Measurements from ENCODE around the gene RCAN2.

RCAN2 gene

DNA sequence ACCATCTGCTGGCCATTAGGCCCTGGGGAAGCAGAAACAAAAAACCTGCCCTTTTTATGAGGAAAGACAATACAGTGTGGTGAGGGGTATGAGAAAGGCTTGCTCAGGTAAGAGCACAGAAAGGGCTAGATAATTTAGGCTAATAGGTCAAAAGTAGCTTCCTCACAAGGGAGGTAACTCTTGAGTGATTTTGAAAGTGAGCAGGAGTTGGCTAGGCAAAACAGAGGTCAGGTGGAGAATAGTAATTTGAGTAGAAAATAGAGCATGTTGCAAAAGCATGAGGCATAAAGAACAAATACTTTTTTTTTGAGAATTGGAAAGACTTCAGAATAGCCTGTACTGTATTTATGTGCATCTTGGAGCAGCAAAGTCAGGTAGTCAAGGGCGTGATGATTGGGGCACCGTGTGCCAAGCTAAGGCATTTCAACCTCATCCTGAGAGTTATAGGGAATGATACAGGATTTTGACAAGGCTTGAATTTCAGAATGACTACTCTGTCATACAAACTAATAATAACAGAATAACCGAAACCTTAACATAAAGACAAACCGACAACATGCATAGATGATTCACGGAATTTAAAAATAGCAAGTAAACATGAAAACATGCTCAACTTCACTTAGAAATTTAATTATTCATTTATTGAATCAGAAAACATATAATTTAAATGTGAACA lies 197.5 kb downstream of the RCAN2 start:
- DNase-seq (ENCODE audit: low read depth, low spot score): no peak

- DNase-seq (ENCODE audit: low read depth, low spot score): no peak
Measured at GRCh38 chr6:46291880-46292279, 199.4 kb downstream of the RCAN2 start.

- no peak for DNase-seq (ENCODE audit: low read depth, low spot score)
Measured at GRCh38 chr6:46291275-46291633, 200.0 kb downstream of the RCAN2 start.

DNA sequence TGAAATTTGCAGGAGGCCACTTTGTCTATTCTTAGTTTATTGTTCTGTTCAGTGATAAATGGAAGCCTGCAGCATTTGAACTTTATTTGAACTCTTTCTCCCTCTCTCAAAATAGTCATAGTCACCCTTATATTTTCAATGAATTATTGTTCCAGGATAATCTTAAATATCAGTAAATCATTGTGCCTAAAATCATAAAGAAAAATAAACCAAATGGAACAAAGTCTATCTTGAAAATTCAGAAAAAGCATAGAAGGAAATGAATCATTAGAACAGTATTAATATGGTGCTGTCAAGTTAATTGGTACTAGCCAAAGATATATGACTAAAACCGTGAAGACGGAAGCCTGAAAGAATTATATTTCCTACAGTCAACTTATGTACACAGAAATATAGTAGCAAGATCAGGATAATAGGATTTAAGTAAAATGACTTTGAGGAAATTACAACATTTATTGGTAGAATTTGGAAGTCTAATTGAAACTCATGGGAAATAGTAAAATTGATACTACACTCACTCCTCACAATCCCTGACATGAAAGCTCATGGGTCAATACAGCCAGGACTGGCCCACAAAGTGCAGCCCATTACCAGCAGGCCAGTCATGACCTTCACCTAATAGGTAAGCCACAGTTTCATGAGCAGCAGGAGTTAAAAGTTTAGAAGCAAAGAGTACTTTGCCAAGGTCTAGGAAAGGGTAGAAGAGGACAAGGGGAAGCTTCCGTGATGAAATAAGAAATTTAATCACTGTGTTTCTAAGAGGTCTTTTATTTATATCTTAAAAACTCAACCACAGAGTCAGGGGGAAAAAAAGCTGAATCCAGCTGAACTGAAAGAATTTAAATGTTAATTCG lies 200.6 kb downstream of the RCAN2 start:
- DNase-seq (ENCODE audit: low read depth, low spot score): no peak

GRCh38 chr6:46289898-46290297 lies 201.4 kb downstream of the RCAN2 start:
- no peak for DNase-seq (ENCODE audit: low read depth, low spot score)

- DNase-seq (ENCODE audit: low read depth, low spot score): no peak
Measured at GRCh38 chr6:46288835-46289234, 202.4 kb downstream of the RCAN2 start.

DNA sequence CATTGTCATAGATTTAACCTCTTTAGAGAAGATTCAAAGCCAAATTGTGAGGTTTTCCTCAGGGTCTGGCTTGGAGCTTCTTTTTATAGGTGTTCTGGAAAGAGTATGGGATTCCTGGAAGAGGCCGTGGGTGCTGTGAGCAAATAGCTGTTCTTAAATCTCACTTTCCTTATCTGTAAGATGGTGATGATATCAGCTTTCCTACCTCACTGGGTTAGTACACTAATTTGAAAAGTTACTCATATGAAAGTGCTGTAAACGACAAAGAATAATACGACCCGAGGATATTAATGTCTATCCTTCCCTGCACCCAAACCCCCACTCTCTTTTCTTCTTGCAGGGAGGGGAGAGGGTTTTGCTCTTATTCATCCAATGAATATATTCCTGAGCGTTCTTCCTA lies 203.6 kb downstream of the RCAN2 start:
- DNase-seq (ENCODE audit: low read depth, low spot score): no peak

GRCh38 chr6:46287043-46287442 lies 204.2 kb downstream of the RCAN2 start:
- no peak for DNase-seq (ENCODE audit: low read depth, low spot score)

DNA sequence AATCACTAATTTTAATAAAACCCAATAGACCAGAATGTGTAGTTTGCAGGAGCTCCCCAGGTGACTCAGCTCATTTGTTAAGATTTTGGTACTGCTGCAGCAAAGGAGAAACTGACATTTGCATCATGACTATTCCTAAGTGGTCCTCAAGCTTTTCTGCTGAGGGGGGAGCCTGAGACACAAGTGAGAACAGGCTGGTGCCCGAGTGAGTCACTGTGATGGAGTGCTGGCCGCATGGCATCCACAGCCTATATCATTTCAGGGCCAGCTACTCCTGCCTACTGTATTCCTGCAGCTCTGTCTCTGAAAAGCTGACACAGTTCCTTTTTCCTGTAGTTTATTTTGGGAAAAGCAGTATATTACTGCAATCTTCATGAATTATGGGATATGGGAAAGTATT lies 206.8 kb downstream of the RCAN2 start:
- peak; percentile 7 for DNase-seq (ENCODE audit: low read depth, low spot score)

- no peak for DNase-seq (ENCODE audit: low read depth, low spot score)
Measured at GRCh38 chr6:46281110-46281509, 210.1 kb downstream of the RCAN2 start.

- no peak for DNase-seq (ENCODE audit: low read depth, low spot score)
Measured at GRCh38 chr6:46279874-46280273, 211.4 kb downstream of the RCAN2 start.

GRCh38 chr6:46276576-46277142 lies 214.6 kb downstream of the RCAN2 start:
- no peak for DNase-seq (ENCODE audit: low read depth, low spot score)

DNA sequence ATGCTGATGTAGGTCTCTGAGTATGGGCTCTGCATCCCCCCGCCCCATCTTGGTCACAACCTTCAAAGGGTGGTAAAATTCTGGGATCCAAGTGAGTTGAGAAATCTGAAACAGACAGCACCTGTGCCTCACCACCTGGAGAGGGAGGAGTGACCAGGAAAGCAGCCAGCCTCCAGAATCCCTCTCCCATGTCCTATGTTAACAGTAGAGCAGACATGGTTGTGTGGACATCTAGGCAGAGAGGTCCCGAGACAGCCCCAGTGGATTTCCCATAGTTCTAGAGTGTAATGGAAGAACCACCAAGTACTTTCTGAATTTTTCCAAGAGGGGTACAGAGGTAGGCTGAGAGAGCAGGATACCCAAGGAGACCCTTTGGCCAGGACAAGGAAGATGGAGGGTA lies 216.7 kb downstream of the RCAN2 start:
- no peak for DNase-seq (ENCODE audit: low read depth, low spot score)

DNA sequence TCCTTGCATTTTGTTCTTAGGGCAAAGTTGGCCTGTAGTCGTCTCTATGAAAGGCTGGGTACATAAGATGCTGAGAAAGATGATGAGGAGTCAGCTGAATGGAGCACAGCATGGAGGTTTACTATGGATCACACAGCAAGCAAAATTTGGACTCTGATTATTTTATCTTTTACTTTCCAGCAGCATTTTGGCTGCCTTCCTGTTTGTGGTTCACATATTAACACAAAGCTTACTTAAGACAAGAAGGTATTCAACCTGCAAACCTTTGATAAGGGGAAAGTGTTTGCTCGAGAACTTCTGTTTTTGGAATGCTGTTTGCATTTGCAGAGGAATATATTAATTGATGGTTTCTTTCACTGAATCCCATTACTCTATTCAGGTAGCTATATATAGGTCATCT lies 217.3 kb downstream of the RCAN2 start:
- peak; percentile 37 for DNase-seq (ENCODE audit: low read depth, low spot score)

DNA sequence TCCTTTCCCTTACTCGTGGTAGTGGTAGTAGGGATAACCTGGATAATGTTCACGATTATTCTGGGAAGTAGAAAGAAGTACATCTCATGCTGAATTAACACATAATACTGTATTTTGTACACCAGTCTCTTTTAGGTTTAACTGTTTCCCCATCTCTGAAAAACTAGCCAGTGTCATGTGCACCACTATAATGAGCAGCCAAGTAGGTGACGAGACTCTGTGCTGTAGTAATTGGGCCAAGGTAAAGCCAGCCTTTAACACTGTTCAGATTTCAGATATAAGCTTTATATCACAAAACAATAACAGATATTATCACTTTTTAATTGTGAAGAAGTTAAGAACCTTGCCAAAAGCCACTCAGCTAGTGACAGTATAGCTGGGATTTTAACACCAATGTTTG lies 219.5 kb downstream of the RCAN2 start:
- DNase-seq (ENCODE audit: low read depth, low spot score): no peak

DNA sequence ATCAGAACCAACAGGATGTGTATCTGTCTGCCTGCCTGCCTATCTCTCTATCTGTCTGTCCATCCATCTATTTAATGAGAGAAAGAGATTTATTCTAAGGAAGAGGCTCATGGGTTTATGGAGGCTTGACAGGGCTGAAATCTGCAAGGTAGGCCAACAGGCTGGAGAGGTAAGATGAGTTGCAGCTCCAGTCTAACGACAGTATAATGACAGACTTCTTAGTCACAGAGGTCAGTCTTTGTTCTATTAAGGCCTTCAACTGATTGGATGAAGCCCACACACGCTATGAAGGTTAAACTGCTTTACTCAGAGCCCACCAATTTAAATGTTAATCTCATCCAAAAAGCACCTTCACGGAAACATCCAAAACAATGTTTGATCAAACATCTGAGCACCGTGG lies 220.1 kb downstream of the RCAN2 start:
- DNase-seq (ENCODE audit: low read depth, low spot score): no peak

- no peak for DNase-seq (ENCODE audit: low read depth, low spot score)
Measured at GRCh38 chr6:46270336-46270735, 220.9 kb downstream of the RCAN2 start.

DNA sequence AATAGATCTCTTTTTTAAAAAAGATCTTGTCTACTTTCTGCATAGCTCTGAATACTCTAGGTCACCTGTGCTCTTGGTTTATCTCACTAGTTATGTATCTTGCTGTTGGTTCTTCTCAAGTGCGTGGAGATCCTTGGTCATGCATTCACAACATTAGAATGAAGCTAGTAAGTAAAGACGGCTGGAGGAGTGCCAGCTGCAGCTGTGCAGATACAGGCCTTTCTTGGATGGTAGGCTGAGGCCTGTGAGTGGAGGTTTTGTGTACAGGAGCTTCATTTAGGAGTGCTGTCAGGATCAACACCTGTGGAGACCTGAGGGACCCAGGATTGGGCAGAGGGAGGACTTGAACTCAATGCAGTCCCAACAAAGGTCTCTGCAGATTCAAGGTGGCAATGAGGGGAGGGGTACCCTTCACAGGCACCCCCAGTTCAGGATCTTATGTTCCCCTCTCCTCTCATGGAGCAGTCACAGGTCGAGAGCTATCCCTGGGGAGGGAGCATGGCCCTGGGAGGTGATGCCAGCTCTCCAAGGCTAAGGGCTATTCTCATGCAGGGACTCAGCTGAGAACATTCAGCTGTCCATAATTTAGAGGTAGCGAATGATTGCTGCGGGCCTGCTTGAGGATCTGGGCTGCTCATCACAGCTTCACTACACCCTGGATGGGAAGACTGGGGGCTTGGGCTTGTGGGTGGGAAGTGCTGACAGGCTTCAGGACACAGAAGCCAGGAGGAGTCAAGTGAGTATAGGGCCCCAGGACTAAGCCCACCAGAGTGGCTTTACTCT lies 221.6 kb downstream of the RCAN2 start:
- DNase-seq (ENCODE audit: low read depth, low spot score): no peak

- no peak for DNase-seq (ENCODE audit: low read depth, low spot score)
Measured at GRCh38 chr6:46267515-46267914, 223.7 kb downstream of the RCAN2 start.

DNA sequence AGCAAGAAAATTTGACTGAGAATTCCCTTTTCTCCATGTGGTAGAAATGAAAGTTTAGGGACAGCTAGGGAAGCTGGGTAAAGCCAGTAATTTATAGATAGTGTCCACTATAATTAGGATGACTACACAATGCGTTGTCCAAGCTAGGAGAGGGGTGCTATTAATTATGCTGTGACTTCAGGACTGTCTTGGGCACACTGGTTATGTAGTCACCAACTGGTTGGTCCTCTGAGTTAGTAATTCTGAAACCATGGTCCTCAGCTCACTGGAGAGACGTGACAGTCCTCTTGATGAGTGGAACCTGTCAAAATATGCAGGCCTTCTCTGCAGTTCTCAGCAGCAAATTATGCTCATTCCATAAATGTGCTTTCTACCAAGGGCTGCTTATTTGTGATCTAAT lies 225.9 kb downstream of the RCAN2 start:
- DNase-seq (ENCODE audit: low read depth, low spot score): no peak

GRCh38 chr6:46263707-46264086 lies 227.6 kb downstream of the RCAN2 start:
- DNase-seq (ENCODE audit: low read depth, low spot score): no peak

Measured in astrocyte of the hippocampus (primary cell).